Endometrial microvascular endothelial cells (primary cell): ENCODE results near the gene KRT6B. TPM values are rescaled to one million over a fixed set of nuclear protein-coding genes. Genes with fewer than 3 reads are reported as not detected.

Experiments used
- in situ Hi-C: cut with HindIII; loops from 2 replicates; pipeline ENCODE4 v1.10.0; 2017; ENCODE audit warnings: low sequenced_read_pairs, low pct_unique_long_range_greater_than_20kb; ENCODE audit errors: inconsistent ontology term
- total RNA-seq: library from RNA; depleted of rRNA; stranded (reverse); fragments of >200 nt; gene quantifications from one replicate; pipeline ENCODE4 v1.2.3, GENCODE V29; 2015; ENCODE audit errors: inconsistent ontology term

KRT6B gene
- total RNA-seq, 1 donor from 2014 or later: not detected

GRCh38 chr12:52439420-52439819, 12.5 kb downstream of the KRT6B start:
- in situ Hi-C loops: no loop called here

GRCh38 chr12:52438305-52439301, 13.3 kb downstream of the KRT6B start:
- in situ Hi-C loops: no loop called here

- in situ Hi-C loops: no loop called here
Observed at GRCh38 chr12:52437508-52437907, 14.4 kb downstream of the KRT6B start.

- in situ Hi-C loops: no loop called here
Observed at GRCh38 chr12:52436828-52437474, 15.0 kb downstream of the KRT6B start.

- in situ Hi-C loops: no loop called here
Observed at GRCh38 chr12:52436000-52436827, 15.7 kb downstream of the KRT6B start.

GRCh38 chr12:52435659-52435999, 16.3 kb downstream of the KRT6B start:
- in situ Hi-C loops: no loop called here

GRCh38 chr12:52434760-52435530, 17.0 kb downstream of the KRT6B start:
- in situ Hi-C loops: no loop called here

GRCh38 chr12:52434081-52434733, 17.7 kb downstream of the KRT6B start, which contains the start of gene KRT75:
TSS of gene KRT75 (minus strand) at chr12:52434371. CDS start at chr12:52434304, 67 bp downstream.
- in situ Hi-C loops: no loop called here

- in situ Hi-C loops: no loop called here
Observed at GRCh38 chr12:52433501-52434080, 18.4 kb downstream of the KRT6B start.

- in situ Hi-C loops: no loop called here
Observed at GRCh38 chr12:52432559-52433207, 19.3 kb downstream of the KRT6B start.

GRCh38 chr12:52428121-52428520, 23.8 kb downstream of the KRT6B start:
- in situ Hi-C loops: no loop called here

- in situ Hi-C loops: no loop called here
Observed at GRCh38 chr12:52427083-52427482, 24.9 kb downstream of the KRT6B start.

- in situ Hi-C loops: no loop called here
Observed at GRCh38 chr12:52426034-52426433, 25.9 kb downstream of the KRT6B start.

GRCh38 chr12:52425466-52425865, 26.5 kb downstream of the KRT6B start:
- in situ Hi-C loops: no loop called here

- in situ Hi-C loops: no loop called here
Observed at GRCh38 chr12:52423661-52424500, 28.1 kb downstream of the KRT6B start.

- in situ Hi-C loops: no loop called here
Observed at GRCh38 chr12:52423035-52423434, 28.9 kb downstream of the KRT6B start.
